GM18519 (cell line): Measurements from ENCODE around the gene NUP54.

Source experiments
- ATAC-seq: cut with Tn5 transposase; IDR thresholded peaks from one replicate; pipeline ENCODE4 v1.9.1; 2021; ENCODE audit warnings: mild to moderate bottlenecking, moderate library complexity; ENCODE audit not compliant: unreplicated experiment, low FRiP score

Gene NUP54

GRCh38 chr4:76074993-76075600, 73.1 kb downstream of the NUP54 start:
- no peak for ATAC-seq

- no peak for ATAC-seq
Observed at GRCh38 chr4:76074468-76074867, 73.7 kb downstream of the NUP54 start, which contains the start of gene ART3. TSS of gene ART3 (plus strand) at chr4:76074709. CDS start at chr4:76075890, 1,181 bp downstream.

- ATAC-seq: no peak
Observed at GRCh38 chr4:76072760-76073159, 75.4 kb downstream of the NUP54 start.

- ATAC-seq: no peak
Observed at GRCh38 chr4:76067652-76068286, 80.4 kb downstream of the NUP54 start.

GRCh38 chr4:76066546-76066945, 81.7 kb downstream of the NUP54 start:
- no peak for ATAC-seq
